HG03066 (cell line): Measurements from ENCODE around the gene PAX8.
"Not testable (repeated sequence)": the region's sequence is repeated elsewhere in the genome, so short reads cannot be mapped to it uniquely, and the experiment has no call there.

Experiments
- ATAC-seq: cut with Tn5 transposase; IDR thresholded peaks from one replicate; pipeline ENCODE4 v1.9.1; 2021; ENCODE audit warnings: low read depth; ENCODE audit not compliant: unreplicated experiment

PAX8 gene

DNA sequence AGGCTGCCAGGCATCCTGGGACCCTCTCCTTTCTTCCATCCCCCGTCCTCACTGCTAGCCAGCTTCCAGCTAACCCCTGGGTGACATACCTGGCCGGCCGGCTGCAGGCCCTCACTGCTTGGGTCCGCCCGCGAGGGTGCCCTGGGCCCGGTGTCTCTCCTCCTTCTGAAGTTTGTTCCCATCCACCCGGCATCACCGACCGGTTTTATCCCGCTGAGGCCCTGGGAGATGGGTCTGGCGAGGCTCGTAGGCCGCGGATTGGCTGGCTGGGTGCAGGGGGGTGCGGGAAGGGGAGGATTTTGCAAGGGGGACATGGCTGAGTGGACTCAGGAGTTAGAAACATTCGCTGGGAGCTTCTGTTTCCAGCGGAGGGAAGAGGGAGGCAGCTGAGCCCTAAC is at the start of gene PAX8:
Gene PAX8 (minus strand): TSS at position 180 of the 398 bp plus-strand sequence. CDS start 527 bp downstream, outside the sequence.
- no peak for ATAC-seq

DNA sequence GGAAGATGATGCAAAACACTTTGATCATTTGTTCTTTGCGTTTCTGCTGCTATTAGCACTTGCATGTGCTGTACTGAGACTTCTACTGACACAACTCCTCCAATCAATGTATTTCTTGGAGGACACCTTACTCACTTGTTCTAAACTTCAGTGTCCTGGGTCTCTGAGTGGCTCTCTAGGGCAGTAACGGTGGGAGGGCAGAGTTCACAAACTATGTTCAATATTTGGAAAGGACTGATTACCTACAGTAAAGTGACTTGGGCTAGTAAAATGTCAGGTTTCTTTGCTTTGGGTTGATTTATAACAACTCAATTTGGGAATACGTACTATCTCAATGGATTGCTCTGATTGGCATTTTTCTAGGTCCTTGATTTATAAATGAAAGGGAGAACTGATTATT is 49.3 kb upstream of the PAX8 start:
- ATAC-seq: no peak

GRCh38 chr2:113325161-113325731 is 46.5 kb upstream of the PAX8 start:
- not testable (repeated sequence) for ATAC-seq

- no peak for ATAC-seq
Observed at GRCh38 chr2:113324684-113325160, 46.0 kb upstream of the PAX8 start.

- not testable (repeated sequence) for ATAC-seq
Observed at GRCh38 chr2:113323129-113323528, 44.4 kb upstream of the PAX8 start.

- ATAC-seq: not testable (repeated sequence)
Observed at GRCh38 chr2:113320106-113320505, 41.4 kb upstream of the PAX8 start.

DNA sequence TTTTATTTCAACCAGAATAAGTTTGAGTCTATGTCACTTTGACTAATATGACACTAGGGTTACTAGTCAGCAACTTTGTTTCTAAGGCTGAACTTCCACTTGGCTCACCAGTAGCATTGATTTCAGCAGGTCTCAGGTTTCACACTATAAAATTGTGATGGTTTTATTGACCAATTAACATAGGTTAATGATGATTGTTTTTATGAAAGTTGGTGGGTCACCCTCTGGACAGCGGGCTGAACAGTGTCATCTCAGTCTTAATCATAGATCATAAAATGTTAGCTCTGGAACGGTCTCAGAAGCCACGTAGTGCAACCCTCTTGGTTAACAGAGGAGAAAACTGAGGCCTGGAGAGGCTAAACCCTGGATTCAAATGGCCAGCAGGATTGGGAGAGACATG is 40.2 kb upstream of the PAX8 start:
- ATAC-seq: not testable (repeated sequence)

DNA sequence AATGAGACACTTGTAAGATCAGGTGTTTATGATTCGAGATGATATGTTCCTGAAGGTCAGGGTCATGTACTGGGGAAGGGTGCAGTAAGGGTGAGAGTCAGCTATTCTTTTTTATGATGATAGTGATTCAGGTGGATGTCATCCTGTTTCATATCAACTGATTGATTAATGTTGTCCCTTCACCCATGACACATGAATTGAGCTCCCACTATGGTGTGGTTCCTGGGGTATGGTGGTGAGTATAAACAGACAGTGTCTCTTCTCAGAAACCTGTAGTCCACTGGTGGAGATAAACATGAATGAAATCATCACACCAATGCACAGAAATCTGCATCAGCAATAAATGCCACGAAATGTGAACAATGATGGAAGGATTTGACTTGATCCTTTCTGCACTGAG is 37.4 kb upstream of the PAX8 start:
- ATAC-seq: no peak

- ATAC-seq: not testable (repeated sequence)
Observed at GRCh38 chr2:113314663-113315062, 35.9 kb upstream of the PAX8 start.

GRCh38 chr2:113314176-113314575 is 35.5 kb upstream of the PAX8 start:
- not testable (repeated sequence) for ATAC-seq

- ATAC-seq: not testable (repeated sequence)
Observed at GRCh38 chr2:113311781-113312180, 33.1 kb upstream of the PAX8 start.

DNA sequence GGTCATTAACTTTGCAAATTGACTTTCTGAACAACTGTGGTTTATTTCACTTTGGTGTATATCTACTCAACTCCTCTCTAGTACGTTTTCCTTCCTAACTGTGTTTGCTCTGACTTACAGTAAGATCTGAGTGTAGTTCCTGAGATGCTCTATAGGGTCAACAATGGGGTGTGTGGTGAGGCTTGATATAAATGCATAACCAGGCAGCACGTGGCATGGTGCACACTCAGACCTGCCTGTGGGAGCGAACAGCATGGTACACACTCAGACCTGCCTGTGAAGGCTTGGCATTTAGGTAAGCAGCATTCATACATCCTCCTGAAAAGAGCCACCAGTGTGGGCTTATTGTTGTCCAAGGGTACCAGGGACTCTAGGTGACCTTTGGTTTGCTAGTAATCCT is 32.5 kb upstream of the PAX8 start:
- ATAC-seq: not testable (repeated sequence)

DNA sequence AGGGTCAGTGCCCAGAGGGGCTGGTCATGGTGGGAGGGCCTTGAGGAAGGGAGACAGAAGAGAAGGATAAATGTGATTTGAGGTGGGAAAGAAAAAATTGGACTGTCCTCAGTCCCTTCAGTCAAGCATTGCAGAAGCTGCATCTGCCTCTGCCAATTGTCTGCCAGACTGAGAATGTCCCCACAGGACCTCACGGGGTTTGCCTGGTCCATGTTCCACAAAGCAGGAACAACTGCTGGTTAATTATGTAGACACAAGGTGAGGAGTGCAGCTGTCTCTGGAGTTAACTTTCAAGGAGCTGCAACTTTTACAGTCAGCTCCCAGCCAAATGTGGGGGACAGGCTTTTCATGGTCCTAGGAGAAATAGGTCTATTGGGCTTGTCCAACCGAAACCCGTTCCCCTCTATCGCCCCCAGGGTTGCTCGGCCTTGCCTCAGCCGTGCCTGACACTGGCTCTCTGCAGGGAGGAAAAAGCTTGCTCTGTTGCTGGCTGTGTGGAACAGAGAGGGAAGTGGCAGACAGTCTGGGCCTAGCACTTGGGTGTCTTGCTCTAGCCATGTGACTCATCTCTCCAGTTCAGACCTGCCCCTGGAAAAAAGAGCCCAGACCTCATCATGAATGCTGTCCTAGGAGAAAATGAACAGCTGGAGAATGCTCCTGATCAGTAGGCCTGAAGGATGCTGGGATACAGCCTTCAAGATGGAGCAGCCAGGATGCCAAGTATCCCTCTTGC is 31.1 kb upstream of the PAX8 start:
- ATAC-seq: no peak

GRCh38 chr2:113308784-113309183 is 30.1 kb upstream of the PAX8 start:
- ATAC-seq: not testable (repeated sequence)

- ATAC-seq: not testable (repeated sequence)
Observed at GRCh38 chr2:113306207-113306606, 27.5 kb upstream of the PAX8 start.

DNA sequence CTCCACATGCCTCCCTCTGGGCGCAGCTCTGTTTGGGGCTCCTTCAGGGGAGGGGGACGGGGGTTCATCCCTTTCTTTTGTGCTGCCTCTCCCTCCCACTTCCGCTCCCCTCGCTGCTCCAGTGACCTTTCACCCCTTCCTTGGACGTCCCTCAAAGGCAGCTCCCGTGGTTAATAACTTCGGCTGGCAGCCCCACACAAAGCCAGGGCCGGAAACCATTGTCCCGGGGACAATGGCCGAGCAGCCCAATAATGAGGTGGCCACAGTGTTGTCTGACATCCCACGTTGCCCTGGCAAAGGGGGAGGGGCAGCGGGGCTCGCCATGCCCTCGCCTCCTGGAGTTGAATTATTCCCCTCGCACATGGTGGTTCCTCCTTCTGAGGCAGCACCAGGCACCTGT is 27.0 kb upstream of the PAX8 start:
- ATAC-seq: not testable (repeated sequence)

DNA sequence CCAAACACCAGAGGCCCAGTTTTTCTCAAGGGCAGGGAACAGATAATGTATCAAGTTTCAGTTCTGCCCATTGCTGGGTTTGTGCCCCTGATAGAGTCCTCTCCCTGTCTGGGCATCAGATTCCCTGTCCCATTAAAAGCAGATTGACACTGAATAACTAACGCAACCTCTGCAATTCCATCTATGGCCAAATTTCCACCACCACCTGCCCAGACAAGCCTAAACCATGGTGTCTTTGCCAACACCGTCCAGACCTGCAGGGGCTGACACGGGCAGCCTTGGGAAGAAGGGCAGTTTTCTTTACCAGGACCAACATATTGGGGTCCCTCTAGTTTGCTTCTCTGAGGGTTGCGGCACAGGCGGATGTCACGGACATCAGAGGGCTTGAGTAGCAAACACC is 26.4 kb upstream of the PAX8 start:
- ATAC-seq: no peak

GRCh38 chr2:113304702-113305101 is 26.0 kb upstream of the PAX8 start:
- ATAC-seq: no peak

DNA sequence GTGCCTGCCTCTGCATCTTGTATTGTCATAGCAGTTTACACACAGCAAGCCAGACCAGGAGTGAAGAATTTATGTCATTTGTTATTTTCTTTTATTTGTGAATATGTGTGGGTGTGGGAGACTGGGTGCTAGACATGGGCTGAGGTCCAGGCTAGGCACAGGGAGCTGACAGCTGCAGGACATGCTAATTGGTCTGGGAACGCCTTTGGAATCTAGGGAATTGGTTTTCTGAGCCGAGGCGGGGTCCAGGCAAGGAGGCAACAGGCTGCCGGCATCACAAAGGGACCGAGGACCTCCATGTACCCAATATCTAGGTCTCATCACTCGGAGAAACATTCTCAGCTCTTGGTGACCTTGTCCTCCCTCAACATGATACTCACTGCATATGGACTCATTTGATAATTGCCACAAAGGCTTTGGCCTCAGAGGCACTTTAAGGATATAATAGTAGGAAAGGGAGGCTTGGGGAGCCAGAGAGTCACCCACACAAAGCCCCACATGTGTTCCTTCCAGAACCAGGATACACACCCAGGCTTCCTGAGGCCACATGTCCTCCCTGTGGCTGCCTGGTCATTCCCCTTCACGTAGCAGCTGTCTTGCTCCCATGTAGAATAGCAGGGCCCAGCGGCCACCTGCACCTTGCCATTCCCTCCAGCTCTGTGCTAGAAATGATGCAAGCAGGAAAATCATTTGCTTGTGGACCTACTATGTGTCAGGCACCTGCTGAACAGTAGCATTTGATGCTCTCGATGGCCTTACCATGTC is 23.7 kb upstream of the PAX8 start:
- not testable (repeated sequence) for ATAC-seq

DNA sequence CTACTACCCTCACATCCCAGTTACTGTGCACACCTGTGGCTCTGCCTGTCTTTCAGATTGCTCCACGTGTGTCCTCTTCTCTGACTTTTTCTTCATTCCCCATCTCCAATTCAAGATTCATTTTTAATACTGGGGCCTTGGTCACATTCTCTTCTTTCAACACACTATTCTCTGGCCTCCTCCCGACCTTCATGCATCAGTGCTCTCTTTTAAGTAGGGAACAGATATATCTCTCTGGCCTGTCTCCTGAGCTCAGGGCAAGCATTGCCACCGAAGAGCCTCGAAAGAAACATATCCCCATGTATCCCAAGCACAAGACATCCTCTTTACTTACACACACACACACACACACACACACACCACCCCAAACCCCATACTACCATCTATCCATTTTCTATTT is 21.6 kb upstream of the PAX8 start:
- ATAC-seq: no peak

DNA sequence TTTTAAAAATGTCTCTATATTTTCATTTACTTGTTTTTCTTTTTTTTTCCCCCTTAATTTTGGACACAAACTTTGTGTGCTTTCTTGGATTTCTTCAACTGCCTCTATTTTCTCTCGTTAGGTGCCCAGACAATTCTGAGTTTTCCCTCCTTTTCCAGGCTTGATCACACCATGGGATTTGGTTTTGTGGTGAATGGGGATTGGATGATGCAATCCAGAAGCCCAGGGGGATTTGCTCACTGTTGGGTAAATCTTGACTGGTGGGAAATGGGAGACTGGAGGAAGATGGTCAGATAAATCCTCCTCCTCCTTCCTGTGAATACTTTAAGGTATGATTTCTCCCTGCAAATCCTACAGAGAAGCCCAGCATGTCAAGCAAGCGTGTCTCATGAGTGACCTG is 19.5 kb upstream of the PAX8 start:
- ATAC-seq: no peak
